Ishikawa (cell line): Measurements from ENCODE around the gene CADPS.

ENCODE experiments used
- CEBPB ChIP-seq: IDR thresholded peaks from 2 replicates; pipeline ENCODE4 v1.6.1; 2012
- CREB1 ChIP-seq: IDR thresholded peaks from 2 replicates; pipeline ENCODE4 v1.6.1; 2012; ENCODE audit warnings: low read depth
- EGR1 ChIP-seq: IDR thresholded peaks from 2 replicates; pipeline ENCODE4 v1.6.1; 2012
- EP300 ChIP-seq: IDR thresholded peaks from 2 replicates; pipeline ENCODE4 v1.6.1; 2012; ENCODE audit warnings: borderline replicate concordance
- FOXM1 ChIP-seq: IDR thresholded peaks from 2 replicates; pipeline ENCODE4 v1.6.1; 2012; ENCODE audit warnings: low read depth, borderline replicate concordance
- NFIC ChIP-seq: IDR thresholded peaks from 2 replicates; pipeline ENCODE4 v1.6.1; 2012
- RAD21 ChIP-seq: IDR thresholded peaks from 2 replicates; pipeline ENCODE4 v1.6.1; 2012; ENCODE audit warnings: low read depth
- REST ChIP-seq: IDR thresholded peaks from 2 replicates; pipeline ENCODE4 v1.6.1; 2012; ENCODE audit warnings: low read depth, mild to moderate bottlenecking
- TAF1 ChIP-seq: IDR thresholded peaks from 2 replicates; pipeline ENCODE4 v1.6.1; 2012; ENCODE audit warnings: low read depth, mild to moderate bottlenecking
- TCF12 ChIP-seq: IDR thresholded peaks from 2 replicates; pipeline ENCODE4 v1.6.1; 2012; ENCODE audit warnings: low read depth
- TEAD4 ChIP-seq: IDR thresholded peaks from 2 replicates; pipeline ENCODE4 v1.6.1; 2012
- YY1 ChIP-seq: IDR thresholded peaks from 2 replicates; pipeline ENCODE4 v1.6.1; 2012; ENCODE audit warnings: low read depth
- ZBTB7A ChIP-seq: IDR thresholded peaks from 2 replicates; pipeline ENCODE4 v1.6.1; 2012; ENCODE audit warnings: low read depth
- TF ChIP-seq, protein P1 (sequence below): IDR thresholded peaks from 2 replicates; pipeline ENCODE4 v1.6.1; 2012
- TF ChIP-seq, protein P2 (sequence below): IDR thresholded peaks from 2 replicates; pipeline ENCODE4 v1.6.1; 2012

Gene CADPS

DNA sequence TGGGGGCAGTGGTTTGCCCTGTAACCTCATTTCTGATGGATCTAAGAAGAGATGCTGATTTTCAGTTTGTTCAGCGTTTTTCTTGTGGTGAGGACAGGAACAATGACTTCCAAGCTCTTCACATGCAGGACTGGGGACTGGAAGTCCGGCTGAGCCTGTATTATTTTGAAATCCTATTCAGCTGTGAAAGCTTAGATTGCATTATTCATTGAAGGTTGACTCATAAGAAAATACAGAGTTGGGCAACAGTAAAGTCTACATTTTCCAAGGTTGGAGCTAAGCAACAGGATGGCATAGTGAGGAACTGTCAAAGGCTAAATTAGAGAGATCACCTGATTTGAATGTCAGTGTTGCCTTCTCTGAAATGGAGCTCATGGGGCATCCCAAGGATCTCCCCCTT lies 270.9 kb downstream of the CADPS start:
- TF ChIP-seq, protein P1, sequence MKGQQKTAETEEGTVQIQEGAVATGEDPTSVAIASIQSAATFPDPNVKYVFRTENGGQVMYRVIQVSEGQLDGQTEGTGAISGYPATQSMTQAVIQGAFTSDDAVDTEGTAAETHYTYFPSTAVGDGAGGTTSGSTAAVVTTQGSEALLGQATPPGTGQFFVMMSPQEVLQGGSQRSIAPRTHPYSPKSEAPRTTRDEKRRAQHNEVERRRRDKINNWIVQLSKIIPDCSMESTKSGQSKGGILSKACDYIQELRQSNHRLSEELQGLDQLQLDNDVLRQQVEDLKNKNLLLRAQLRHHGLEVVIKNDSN = no peak
- TF ChIP-seq, protein P2, sequence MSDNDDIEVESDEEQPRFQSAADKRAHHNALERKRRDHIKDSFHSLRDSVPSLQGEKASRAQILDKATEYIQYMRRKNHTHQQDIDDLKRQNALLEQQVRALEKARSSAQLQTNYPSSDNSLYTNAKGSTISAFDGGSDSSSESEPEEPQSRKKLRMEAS = no peak
- no peak for TF ChIP-seq REST

DNA sequence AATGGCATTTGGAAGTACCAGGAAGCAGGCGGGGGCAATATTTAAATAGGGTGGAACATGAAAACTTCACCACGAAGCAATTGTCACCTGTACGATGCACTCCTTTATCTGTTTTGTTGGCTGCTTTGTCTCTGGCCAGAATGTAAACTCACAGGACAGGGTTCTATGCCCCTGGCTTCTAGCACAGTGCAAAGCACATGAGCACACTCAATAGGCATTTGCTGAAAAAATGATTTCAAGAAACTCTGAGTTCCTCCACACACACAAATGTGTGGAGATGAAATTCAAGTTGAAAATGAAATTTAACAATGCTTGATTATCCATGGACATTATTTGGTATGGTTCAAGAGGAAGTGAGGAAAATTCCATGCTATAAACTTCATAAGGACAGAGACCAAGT lies 272.2 kb downstream of the CADPS start:
- TF ChIP-seq CREB1 = no peak
- no peak for TF ChIP-seq RAD21
- TF ChIP-seq FOXM1 = no peak
- TF ChIP-seq TCF12 = no peak
- no peak for TF ChIP-seq TEAD4
- no peak for TF ChIP-seq REST

DNA sequence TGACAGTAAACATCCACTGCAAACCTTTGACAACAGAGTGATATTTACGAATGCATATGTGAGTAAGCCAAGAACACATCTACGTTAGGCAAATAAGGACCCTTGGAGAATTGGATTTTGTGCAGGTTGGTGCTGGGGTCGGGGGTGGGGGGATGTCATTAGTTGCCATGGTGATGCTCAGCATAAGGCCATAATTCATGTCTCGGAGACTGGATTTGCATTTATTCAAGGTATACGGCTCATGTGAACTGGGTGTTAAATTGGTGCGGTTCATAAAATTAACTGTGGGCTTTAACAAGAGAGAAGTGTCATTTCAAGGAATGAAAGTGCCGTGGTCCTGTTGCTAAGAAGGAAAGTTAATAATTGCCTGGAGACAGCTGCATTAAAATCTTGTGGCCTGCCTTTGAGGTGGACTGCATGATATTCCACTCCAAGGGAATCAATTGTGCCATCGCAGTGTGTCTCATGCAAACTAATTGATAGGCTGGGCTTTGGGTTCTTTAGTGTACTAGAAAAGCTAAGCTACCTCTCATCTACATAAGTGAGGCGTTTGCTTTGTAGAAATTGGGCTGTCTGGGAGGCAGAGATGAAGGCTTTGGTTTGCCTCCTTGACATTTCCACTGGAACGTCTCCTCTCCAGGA lies 273.0 kb downstream of the CADPS start:
- TF ChIP-seq RAD21 (no peak), ZBTB7A (no peak), FOXM1 (no peak), YY1 (no peak), NFIC (no peak), CREB1 (no peak), TAF1 (no peak), TCF12 (no peak), TEAD4 (no peak), EGR1 (no peak), REST (no peak), EP300 (no peak), CEBPB (no peak)
- TF ChIP-seq, protein P1 = no peak
- TF ChIP-seq, protein P2 = no peak

DNA sequence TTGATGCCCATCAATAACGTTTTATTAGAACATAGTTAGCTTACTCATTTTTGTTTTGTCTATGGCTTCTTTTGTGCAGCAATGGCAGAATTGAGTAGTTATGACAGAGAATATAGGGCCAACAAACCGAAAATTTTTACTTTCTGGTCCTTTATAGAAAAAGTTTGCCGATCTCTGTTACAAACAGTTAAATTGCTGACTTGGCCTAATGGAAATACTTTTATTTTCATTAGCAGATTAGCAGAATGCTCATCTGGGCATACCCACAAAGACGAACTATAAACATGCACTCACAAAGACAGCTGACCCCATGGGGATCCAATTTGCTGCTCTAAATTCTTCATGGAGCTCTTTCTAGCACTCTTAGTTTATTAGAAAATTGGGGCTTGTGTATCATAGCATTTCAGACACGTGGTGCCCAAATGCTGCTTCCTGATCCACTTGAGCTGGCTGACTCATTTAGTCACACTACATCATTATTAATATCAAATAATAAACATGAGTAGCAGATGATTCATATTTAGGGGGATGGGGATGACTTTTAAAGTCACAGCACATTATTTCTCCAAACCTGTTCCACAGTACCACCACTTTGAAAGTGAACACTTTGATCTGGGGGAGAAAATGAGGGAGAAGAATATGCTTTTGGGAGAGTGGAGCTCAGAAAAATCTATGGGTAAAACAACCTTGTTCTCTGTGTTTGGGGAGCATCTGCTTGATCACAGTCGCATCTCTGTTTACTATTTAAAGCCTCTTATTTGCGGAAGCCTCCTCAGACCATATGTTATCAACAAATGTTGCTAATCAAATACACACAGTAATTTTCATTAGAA lies 273.8 kb downstream of the CADPS start:
- TF ChIP-seq CEBPB (no peak), TEAD4 (no peak), YY1 (no peak), TAF1 (no peak)
- TF ChIP-seq, protein P2 = no peak

- TF ChIP-seq ZBTB7A = no peak
- TF ChIP-seq CREB1 = no peak
- TF ChIP-seq, protein P1 = no peak
- no peak for TF ChIP-seq YY1
- no peak for TF ChIP-seq EGR1
- no peak for TF ChIP-seq RAD21
- no peak for TF ChIP-seq TAF1
- no peak for TF ChIP-seq FOXM1
- TF ChIP-seq TCF12 = no peak
- TF ChIP-seq, protein P2 = no peak
- TF ChIP-seq EP300 = no peak
Observed at GRCh38 chr3:62600033-62600432, 275.2 kb downstream of the CADPS start.
